Stimulated activated CD4-positive, alpha-beta T cell treated with anti-CD3 and anti-CD28 coated beads, Interleukin-1b, Interleukin-23, amount 100 ng/mL, for 1 hour (primary cell): ENCODE data around the gene NFATC3.
"Not testable (repeated sequence)": the region's sequence is repeated elsewhere in the genome, so short reads cannot be mapped to it uniquely, and the experiment has no call there.

ENCODE experiments used
- DNase-seq, 2 donors: peaks; one replicate each; pipeline ENCODE4 v3.0.0-alpha.2; 2020; ENCODE audit warnings: low read depth in 2 of 2

NFATC3 gene

DNA sequence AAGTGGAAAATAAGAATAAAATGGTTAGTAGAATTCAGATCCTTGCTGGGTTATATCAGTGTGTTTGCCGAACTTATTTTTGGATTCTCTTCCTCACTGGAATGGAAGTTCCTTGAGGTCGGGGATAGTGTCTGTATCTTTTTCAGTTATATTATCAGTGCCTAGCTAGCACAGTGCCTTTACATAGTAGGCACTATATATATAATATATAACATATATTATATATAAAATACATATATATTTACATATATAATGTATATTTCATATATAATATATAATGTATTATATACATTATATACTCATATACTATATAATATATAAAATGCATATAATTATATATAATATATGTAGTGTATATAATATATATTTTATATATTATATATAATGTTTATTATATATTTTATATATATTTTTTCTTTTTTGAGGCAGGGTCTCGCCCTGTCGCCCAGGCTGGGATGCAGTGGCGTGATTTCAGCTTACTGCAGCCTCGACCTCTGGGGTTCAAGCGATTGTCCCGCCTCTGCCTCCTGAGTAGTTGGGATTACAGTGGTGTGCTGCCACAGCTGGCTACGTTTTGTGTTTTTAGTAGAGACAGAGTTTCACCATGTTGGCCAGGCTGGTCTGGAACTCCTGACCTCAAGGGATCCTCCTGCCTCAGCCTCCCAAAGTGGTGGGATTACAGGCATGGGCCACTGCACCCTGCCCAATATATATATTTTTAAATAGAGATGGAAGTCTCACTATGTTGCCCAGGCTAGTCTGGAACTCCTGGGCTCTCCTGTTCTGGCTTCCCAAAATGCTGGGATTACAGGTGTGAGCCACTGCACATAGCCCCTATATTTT, 3.2 kb downstream of the NFATC3 start:
- DNase-seq, result no peak

GRCh38 chr16:68089067-68089466, 3.9 kb downstream of the NFATC3 start:
- no peak for DNase-seq

GRCh38 chr16:68090130-68090529, 5.0 kb downstream of the NFATC3 start:
- no peak for DNase-seq

GRCh38 chr16:68090533-68090932, 5.4 kb downstream of the NFATC3 start:
- DNase-seq, result no peak

- no peak for DNase-seq
Observed at GRCh38 chr16:68091380-68092261, 6.5 kb downstream of the NFATC3 start.

GRCh38 chr16:68092275-68092674, 7.1 kb downstream of the NFATC3 start:
- DNase-seq, result not testable (repeated sequence)

- DNase-seq, result no peak
Observed at GRCh38 chr16:68093816-68094613, 8.8 kb downstream of the NFATC3 start.

GRCh38 chr16:68094614-68094934, 9.4 kb downstream of the NFATC3 start:
- no peak for DNase-seq

DNA sequence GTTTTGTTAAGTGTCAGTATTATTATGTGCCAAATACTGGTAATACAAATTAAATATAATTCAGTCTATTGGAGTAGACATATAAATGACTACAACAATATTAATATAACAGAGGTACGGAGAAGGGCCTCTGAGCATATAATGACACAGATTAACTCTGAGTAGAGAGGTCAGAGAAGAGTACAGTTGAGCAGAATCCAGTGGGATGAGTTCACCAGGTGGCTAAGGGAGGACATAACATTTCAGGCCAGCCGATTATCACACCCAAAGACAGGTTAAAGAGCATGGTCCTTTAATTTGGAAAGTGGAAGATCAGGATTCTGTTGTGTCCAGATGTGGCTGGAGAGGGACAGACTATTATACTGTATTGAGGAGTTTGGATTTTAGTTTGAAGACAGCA, 11.3 kb downstream of the NFATC3 start:
- DNase-seq, result no peak

DNA sequence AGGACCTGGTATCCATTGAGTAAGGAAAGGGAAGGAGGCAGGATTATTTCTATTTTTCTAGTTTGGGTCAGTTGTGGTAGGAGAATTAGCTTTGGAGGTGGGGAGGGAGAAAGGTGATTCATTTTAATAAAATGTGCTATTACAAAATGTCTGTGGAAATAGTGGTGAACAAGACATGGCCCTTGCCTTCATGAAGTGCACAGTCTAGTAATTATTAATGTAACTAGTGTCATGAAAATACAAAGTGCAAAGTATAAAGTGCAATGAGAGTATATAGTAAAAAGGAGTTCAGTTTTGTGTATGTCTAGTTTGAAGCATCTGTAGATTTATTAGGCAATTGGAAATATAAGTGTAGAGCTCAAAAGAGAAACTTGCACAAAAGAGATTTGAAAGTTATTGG, 11.9 kb downstream of the NFATC3 start:
- DNase-seq, result no peak

DNA sequence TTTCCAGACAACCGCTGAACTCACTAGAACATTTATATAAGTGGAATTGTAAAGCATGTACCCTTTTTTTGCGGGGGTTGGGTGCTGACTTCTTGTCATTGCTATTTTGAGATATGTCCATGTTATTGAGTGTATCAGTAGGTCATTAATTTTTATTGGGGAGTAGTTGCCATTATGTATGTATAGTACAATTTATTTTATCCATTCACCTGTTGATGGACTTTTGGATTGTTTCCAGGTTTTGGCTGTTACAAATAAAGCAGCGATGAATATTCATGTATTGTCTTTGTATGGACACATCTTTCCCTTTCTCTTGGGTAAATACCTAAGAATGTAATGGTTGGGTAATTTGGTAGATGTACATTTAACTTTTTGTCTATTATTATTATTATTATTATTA, 12.7 kb downstream of the NFATC3 start:
- DNase-seq, result no peak

- no peak for DNase-seq
Observed at GRCh38 chr16:68100488-68100887, 15.3 kb downstream of the NFATC3 start.

GRCh38 chr16:68105611-68106010, 20.4 kb downstream of the NFATC3 start:
- no peak for DNase-seq

DNA sequence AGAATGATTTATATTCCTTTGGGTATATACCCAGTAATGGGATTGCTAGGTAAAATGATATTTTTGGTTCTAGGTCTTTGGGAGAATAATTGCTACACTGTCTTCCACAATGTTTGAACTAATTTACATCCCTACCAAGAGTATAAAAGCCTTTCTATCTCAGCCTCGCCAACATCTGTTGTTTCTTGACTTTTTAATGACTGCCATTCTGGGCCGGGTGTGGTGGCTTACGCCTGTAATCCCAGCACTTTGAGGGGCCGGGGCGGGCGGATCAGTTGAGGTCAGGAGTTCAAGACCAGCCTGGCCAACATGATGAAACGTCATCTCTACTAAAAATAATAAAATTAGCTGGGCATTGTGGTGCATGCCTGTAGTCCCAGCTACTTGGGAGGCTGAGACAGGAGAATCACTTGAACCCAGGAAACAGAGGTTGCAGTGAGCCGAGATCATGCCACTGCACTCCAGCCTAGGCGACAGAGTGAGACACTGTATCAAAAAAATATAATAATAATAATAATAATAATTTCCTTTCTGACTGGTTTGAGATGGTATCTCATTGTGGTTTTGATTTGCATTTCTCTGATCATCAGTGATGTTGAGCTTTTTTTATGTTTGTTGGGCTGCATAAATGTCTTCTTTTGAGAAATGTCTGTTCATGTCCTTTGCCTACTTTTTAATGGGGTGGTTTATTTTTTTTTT, 22.2 kb downstream of the NFATC3 start:
- DNase-seq, result not testable (repeated sequence)

GRCh38 chr16:68109156-68109555, 24.0 kb downstream of the NFATC3 start:
- DNase-seq, result not testable (repeated sequence)

GRCh38 chr16:68110611-68111010, 25.4 kb downstream of the NFATC3 start:
- DNase-seq, result not testable (repeated sequence)

GRCh38 chr16:68111379-68111778, 26.2 kb downstream of the NFATC3 start:
- no peak for DNase-seq

DNA sequence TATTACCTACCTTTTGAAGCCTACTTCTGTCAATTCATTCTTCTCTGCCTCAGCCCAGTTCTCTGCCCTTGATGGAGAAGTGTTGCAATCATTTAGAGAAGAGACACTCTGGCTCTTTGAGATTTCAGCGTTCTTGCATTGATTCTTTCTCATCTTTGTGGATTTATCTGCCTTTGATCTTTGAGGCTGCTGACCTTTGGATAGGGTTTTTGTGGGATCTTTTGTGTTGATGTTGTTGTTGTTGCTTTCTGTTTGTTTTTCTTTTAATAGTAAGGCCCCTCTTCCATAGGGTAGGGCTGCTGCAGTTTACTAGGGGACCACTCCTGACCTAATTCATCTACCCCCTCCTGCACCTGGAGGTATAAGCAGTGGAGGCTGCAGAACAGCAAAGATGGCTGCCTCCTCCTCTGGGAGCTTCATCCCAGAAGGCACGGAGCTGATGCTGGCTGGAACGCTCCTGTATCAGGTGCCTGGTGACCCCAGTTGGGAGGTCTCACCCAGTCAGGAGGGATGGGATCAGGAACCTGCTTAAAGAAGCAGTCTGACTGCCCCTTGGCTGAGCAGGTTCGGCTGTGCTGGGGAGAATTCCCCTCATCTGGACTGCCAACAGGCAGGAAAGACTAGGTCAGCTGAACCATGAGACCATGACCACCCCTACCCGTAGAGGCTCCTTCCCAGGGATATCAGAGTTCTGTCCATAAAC, 28.0 kb downstream of the NFATC3 start:
- no peak for DNase-seq

DNA sequence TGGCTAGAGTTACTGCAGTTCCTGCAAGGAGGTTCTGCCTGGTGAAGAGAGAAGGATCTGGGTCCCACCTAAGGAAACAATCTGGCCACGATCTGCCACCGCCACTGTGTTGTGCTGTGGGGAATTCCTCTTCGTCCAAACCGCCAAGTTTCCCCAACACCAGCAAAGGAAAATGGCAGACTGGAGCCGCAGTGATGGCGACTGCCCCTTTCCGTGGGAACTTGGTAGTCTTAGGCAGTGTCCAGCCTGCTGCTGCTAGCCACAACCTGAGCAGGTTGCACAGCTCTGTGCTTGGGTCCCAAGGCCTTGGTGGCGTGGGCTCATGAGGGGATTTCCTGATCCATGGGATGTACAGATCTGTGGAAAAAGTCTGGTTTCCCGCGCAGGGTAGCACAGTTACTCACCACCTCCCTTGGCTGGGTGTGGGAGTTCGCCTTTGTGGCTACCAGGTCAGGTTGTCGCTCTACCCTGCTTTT, 28.6 kb downstream of the NFATC3 start:
- DNase-seq, result no peak

DNA sequence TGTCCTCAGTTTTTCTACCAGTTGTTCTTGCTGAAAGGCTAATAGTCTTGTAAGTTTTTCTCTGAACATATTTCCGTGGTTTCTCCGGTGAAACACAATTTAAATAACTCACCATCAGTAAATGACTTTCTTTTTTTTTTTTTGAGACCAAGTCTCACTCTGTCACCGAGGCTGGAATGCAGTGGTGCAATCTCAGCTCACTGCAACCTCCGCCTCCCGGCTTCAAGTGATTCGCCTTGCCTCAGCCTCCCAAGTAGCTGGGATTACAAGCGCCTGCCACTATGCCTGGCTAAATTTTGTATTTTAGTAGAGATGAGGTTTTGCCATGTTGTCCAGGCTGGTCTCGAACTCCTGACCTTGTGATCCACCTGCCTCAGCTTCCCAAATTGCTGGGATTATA, 29.8 kb downstream of the NFATC3 start:
- DNase-seq, result not testable (repeated sequence)

GRCh38 chr16:68115851-68116250, 30.7 kb downstream of the NFATC3 start:
- no peak for DNase-seq
